ENCODE measurements around the gene OSMR. TPM values are rescaled to one million over a fixed set of nuclear protein-coding genes. Genes with fewer than 3 reads are reported as not detected.

OSMR gene
- total RNA-seq, 1 experiment from 2014 or later, result 46.0 TPM

GRCh38 chr5:38816083-38817030 lies 29.5 kb upstream of the OSMR start:
- H3K27ac ChIP-seq (ENCODE audit: low read depth, low read length), result no peak overlapping the region
- no peak overlapping the region for H2AFZ ChIP-seq (ENCODE audit: low read depth, low read length, poor library complexity, severe bottlenecking)
- no peaks in the 10 kb centered on the region for H3K27me3 ChIP-seq (ENCODE audit: insufficient read depth, low read length)
- H3K9me3 ChIP-seq (ENCODE audit: control insufficient read depth in 1 of 2, insufficient read depth in 1 of 2, low read depth in 1 of 2, low read length in 2 of 2), result no peaks in the 10 kb centered on the region
- no peaks in the 10 kb centered on the region for H3K79me2 ChIP-seq (ENCODE audit: insufficient read depth, low read length)
- DNase-seq (ENCODE audit: low read depth, low spot score) (no peak), ATAC-seq (no peak)
- no peak overlapping the region for H3K4me2 ChIP-seq (ENCODE audit: low read length)
- H3K9me2 ChIP-seq (ENCODE audit: insufficient read depth), result no peaks in the 10 kb centered on the region
- CTCF ChIA-PET, result interaction anchor here (11.8 kb wide), 1 partner anchor 374 kb away, joined by 227 read pairs; no protein-coding TSS in a partner anchor
- POLR2A ChIA-PET, result no interaction called here
- H4K20me1 ChIP-seq (ENCODE audit: insufficient read depth), result no peaks in the 10 kb centered on the region
- no TSS peak for BruUV-seq (replicated peaks)
- H3K4me1 ChIP-seq (ENCODE audit: control insufficient read depth in 1 of 2, insufficient read depth in 2 of 2, low read length in 2 of 2), result no peaks in the 10 kb centered on the region
- no peak overlapping the region for H3K4me3 ChIP-seq (replicated peaks in 1 of 2; ENCODE audit: low read depth in 1 of 2, low read length in 2 of 2)
- RAD21 ChIA-PET (ENCODE audit: low non-redundant PET in 1 of 2, low total read pairs in 2 of 2, uncharacterized antibody in 2 of 2, unreplicated experiment in 2 of 2), result no interaction called here
- H3K9ac ChIP-seq (ENCODE audit: low read length), result no peak overlapping the region
- intact Hi-C loops (cut with micrococcal nuclease), result no loop called here
- TF ChIP-seq POLR2AphosphoS5 (IDR thresholded peaks at IDR 0.05; ENCODE audit: low read depth, low read length), result no peak
- no peaks in the 10 kb centered on the region for H3K36me3 ChIP-seq (ENCODE audit: control insufficient read depth in 1 of 2, insufficient read depth in 2 of 2, low read length in 2 of 2)

DNA sequence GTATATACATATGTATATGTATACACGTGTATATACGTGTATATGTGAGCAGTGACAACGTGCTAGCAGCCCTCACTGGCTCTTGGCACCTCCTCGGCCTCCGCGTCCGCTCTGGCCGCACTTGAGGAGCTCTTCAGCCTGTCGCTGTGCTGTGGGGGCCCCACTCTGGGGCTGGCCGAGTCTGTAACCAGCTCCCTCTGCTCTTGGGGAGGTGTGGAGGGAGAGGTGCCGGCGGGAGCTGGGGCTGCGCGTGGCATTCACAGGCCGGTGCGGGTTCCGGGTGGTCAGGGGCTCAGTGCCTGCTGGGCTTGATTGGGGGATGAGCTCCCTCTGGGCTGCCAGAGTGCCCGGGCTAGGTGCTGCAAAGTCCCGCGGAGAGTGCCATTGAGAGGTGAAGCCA lies 24.1 kb upstream of the OSMR start:
- no peak overlapping the region for H3K4me2 ChIP-seq (ENCODE audit: low read length)
- ATAC-seq (no peak), DNase-seq (ENCODE audit: low read depth, low spot score) (no peak)
- TF ChIP-seq, protein P1, sequence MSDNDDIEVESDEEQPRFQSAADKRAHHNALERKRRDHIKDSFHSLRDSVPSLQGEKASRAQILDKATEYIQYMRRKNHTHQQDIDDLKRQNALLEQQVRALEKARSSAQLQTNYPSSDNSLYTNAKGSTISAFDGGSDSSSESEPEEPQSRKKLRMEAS (IDR thresholded peaks at IDR 0.05), result no peak
- TF ChIP-seq, protein P2, sequence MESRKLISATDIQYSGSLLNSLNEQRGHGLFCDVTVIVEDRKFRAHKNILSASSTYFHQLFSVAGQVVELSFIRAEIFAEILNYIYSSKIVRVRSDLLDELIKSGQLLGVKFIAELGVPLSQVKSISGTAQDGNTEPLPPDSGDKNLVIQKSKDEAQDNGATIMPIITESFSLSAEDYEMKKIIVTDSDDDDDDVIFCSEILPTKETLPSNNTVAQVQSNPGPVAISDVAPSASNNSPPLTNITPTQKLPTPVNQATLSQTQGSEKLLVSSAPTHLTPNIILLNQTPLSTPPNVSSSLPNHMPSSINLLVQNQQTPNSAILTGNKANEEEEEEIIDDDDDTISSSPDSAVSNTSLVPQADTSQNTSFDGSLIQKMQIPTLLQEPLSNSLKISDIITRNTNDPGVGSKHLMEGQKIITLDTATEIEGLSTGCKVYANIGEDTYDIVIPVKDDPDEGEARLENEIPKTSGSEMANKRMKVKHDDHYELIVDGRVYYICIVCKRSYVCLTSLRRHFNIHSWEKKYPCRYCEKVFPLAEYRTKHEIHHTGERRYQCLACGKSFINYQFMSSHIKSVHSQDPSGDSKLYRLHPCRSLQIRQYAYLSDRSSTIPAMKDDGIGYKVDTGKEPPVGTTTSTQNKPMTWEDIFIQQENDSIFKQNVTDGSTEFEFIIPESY (IDR thresholded peaks at IDR 0.05; ENCODE audit: extremely low read depth, insufficient replicate concordance, low read length), result no peak
- TF ChIP-seq, protein P3, sequence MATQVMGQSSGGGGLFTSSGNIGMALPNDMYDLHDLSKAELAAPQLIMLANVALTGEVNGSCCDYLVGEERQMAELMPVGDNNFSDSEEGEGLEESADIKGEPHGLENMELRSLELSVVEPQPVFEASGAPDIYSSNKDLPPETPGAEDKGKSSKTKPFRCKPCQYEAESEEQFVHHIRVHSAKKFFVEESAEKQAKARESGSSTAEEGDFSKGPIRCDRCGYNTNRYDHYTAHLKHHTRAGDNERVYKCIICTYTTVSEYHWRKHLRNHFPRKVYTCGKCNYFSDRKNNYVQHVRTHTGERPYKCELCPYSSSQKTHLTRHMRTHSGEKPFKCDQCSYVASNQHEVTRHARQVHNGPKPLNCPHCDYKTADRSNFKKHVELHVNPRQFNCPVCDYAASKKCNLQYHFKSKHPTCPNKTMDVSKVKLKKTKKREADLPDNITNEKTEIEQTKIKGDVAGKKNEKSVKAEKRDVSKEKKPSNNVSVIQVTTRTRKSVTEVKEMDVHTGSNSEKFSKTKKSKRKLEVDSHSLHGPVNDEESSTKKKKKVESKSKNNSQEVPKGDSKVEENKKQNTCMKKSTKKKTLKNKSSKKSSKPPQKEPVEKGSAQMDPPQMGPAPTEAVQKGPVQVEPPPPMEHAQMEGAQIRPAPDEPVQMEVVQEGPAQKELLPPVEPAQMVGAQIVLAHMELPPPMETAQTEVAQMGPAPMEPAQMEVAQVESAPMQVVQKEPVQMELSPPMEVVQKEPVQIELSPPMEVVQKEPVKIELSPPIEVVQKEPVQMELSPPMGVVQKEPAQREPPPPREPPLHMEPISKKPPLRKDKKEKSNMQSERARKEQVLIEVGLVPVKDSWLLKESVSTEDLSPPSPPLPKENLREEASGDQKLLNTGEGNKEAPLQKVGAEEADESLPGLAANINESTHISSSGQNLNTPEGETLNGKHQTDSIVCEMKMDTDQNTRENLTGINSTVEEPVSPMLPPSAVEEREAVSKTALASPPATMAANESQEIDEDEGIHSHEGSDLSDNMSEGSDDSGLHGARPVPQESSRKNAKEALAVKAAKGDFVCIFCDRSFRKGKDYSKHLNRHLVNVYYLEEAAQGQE (IDR thresholded peaks at IDR 0.05; ENCODE audit: low read depth), result no peak
- no peak for TF ChIP-seq EZH2phosphoT487 (IDR thresholded peaks at IDR 0.05; ENCODE audit: borderline replicate concordance)
- TF ChIP-seq POLR2A (IDR thresholded peaks at IDR 0.05; ENCODE audit: borderline replicate concordance, extremely low read depth, insufficient read depth, insufficient read length), result no peak
- no peak for TF ChIP-seq CBX3 (IDR thresholded peaks at IDR 0.05; ENCODE audit: low read depth)
- no peak for TF ChIP-seq POLR2AphosphoS5 (IDR thresholded peaks at IDR 0.05; ENCODE audit: low read depth, low read length)
- no peak for TF ChIP-seq SP1 (IDR thresholded peaks at IDR 0.05; ENCODE audit: low read depth)
- no peak for TF ChIP-seq JUND (IDR thresholded peaks at IDR 0.05)
- TF ChIP-seq TCF7L2 (IDR thresholded peaks at IDR 0.05; ENCODE audit: borderline replicate concordance, extremely low read depth, insufficient read depth, insufficient read length), result no peak
- no peak for TF ChIP-seq EZH2 (IDR thresholded peaks at IDR 0.05)
- TF ChIP-seq SRF (IDR thresholded peaks at IDR 0.05; ENCODE audit: low read depth), result no peak
- no peak for TF ChIP-seq ELF1 (IDR thresholded peaks at IDR 0.05; ENCODE audit: borderline replicate concordance, low read depth)
- TF ChIP-seq EGR1 (IDR thresholded peaks at IDR 0.05; ENCODE audit: low read depth), result no peak
- no peaks in the 10 kb centered on the region for H3K9me3 ChIP-seq (ENCODE audit: control insufficient read depth in 1 of 2, insufficient read depth in 1 of 2, low read depth in 1 of 2, low read length in 2 of 2)
- no peak overlapping the region for H3K4me3 ChIP-seq (replicated peaks in 1 of 2; ENCODE audit: low read depth in 1 of 2, low read length in 2 of 2)
- no peaks in the 10 kb centered on the region for H3K79me2 ChIP-seq (ENCODE audit: insufficient read depth, low read length)
- no peak overlapping the region for H3K27ac ChIP-seq (ENCODE audit: low read depth, low read length)
- no TSS peak for BruUV-seq (replicated peaks)
- no peaks in the 10 kb centered on the region for H3K4me1 ChIP-seq (ENCODE audit: control insufficient read depth in 1 of 2, insufficient read depth in 2 of 2, low read length in 2 of 2)
- no peaks in the 10 kb centered on the region for H3K9me2 ChIP-seq (ENCODE audit: insufficient read depth)
- peaks cover 2% of the 10 kb centered on the region; the same call in 1 of the 2 replicates for H4K20me1 ChIP-seq (ENCODE audit: insufficient read depth)
- H3K36me3 ChIP-seq (ENCODE audit: control insufficient read depth in 1 of 2, insufficient read depth in 2 of 2, low read length in 2 of 2), result no peaks in the 10 kb centered on the region; a peak in 2 of 4 replicates
- intact Hi-C loops (cut with micrococcal nuclease), result no loop called here
- ChIA-PET POLR2A (no interaction called here), RAD21 (ENCODE audit: low non-redundant PET in 1 of 2, low total read pairs in 2 of 2, uncharacterized antibody in 2 of 2, unreplicated experiment in 2 of 2) (no interaction called here), CTCF (interaction anchor here (0.9 kb wide), 1 partner anchor 9 kb away, joined by 3 read pairs; no protein-coding TSS in a partner anchor)
- no peaks in the 10 kb centered on the region for H3K27me3 ChIP-seq (ENCODE audit: insufficient read depth, low read length)
- H2AFZ ChIP-seq (ENCODE audit: low read depth, low read length, poor library complexity, severe bottlenecking), result no peak overlapping the region
- H3K9ac ChIP-seq (ENCODE audit: low read length), result no peak overlapping the region

Measured in HCT116 (cell line).